ENCODE measurements around the gene ACOX1.

DNA sequence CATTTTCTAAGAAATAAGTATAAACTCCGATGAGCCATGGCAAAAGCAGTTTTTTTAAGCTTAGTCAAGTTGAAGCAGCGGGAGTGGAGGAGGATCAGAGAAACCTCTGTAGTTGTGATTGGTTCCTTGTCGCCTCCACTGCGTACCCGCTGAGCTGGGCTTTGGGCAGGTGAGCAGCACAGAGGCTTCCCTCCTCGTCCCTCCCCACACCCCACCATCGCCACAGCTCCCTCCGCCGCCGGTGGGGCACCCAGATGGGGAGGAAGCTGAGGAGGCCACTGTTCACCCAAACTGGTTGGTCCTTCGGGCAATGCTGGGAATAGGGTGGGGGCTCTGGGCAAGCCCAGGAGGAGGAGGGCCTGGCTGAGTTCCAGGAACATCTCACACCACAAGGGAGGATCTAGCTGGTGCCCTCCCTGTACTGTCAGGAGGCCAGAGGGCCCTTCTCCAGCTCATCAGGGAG is 69.1 kb downstream of the ACOX1 start:
- TF ChIP-seq, protein P1, sequence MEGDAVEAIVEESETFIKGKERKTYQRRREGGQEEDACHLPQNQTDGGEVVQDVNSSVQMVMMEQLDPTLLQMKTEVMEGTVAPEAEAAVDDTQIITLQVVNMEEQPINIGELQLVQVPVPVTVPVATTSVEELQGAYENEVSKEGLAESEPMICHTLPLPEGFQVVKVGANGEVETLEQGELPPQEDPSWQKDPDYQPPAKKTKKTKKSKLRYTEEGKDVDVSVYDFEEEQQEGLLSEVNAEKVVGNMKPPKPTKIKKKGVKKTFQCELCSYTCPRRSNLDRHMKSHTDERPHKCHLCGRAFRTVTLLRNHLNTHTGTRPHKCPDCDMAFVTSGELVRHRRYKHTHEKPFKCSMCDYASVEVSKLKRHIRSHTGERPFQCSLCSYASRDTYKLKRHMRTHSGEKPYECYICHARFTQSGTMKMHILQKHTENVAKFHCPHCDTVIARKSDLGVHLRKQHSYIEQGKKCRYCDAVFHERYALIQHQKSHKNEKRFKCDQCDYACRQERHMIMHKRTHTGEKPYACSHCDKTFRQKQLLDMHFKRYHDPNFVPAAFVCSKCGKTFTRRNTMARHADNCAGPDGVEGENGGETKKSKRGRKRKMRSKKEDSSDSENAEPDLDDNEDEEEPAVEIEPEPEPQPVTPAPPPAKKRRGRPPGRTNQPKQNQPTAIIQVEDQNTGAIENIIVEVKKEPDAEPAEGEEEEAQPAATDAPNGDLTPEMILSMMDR (optimal IDR thresholded peaks at IDR 0.05 in 1 of 3, IDR thresholded peaks at IDR 0.05 in 1 of 3, conservative IDR thresholded peaks at IDR 0.05 in 1 of 3; ENCODE audit: extremely low read depth in 1 of 3, insufficient read depth in 2 of 3, low read length in 3 of 3) = no peak
- TF ChIP-seq EZH2 (IDR thresholded peaks at IDR 0.05; ENCODE audit: low read length) = no peak
